22Rv1 (cell line): ENCODE measurements around the gene RFPL1.

Experiments
- CTCF ChIP-seq: fragments of 450-650 bp; IDR thresholded peaks from 2 replicates; pipeline ENCODE4 v1.5.1; 2017; ENCODE audit warnings: mild to moderate bottlenecking
- ZFX ChIP-seq: fragments of 450-650 bp; IDR thresholded peaks from 2 replicates; pipeline ENCODE4 v1.6.1; 2017; ENCODE audit warnings: antibody characterized with exemption, borderline replicate concordance

GRCh38 chr22:29470159-29470855 lies 31.9 kb downstream of the RFPL1 start:
- TF ChIP-seq CTCF, result peak; percentile 98
- TF ChIP-seq ZFX, result no peak
